ENCODE measurements around the gene SEL1L. TPM values are rescaled to one million over a fixed set of nuclear protein-coding genes. Genes with fewer than 3 reads are reported as not detected.

The SEL1L gene
- total and polyA plus RNA-seq, 7 donors, result 15.5 to 83.4 (median 45.2) TPM

GRCh38 chr14:81449576-81449975, 84.1 kb downstream of the SEL1L start:
- Histone ChIP-seq H3K27ac (peak overlapping the region; percentile 82), H3K9me3 (no peaks in the 10 kb centered on the region), H3K36me3 (ENCODE audit: insufficient read depth in 1 of 2, low read depth in 1 of 2) (no peaks in the 10 kb centered on the region), H3K4me3 (peak overlapping the region; percentile 24), H3K4me1 (peaks cover 56% of the 10 kb centered on the region), H3K27me3 (ENCODE audit: insufficient read depth in 3 of 3, low read length in 2 of 3) (no peaks in the 10 kb centered on the region)
- intact Hi-C loops (cut with DNase I), result loop anchor here (5.0 kb wide), 2 partner anchors 37 to 47 kb away; partner anchors contain the start of gene STON2 (in 1 of the 2)
- DNase-seq (no peak), ATAC-seq (no peak)
- WGBS, 3 donors, result 22 to 29% (median 28%) methylated on average over 6 of the region's 6 CpGs
- TF ChIP-seq CTCF (IDR thresholded peaks at IDR 0.05), result no peak

- WGBS, 3 donors, result 6 to 10% (median 9%) methylated on average over 4 of the region's 4 CpGs
- Histone ChIP-seq H3K4me3 (peak overlapping the region; percentile 24), H3K4me1 (peaks cover 56% of the 10 kb centered on the region), H3K27ac (peak overlapping the region; percentile 82), H3K9me3 (no peaks in the 10 kb centered on the region), H3K27me3 (ENCODE audit: insufficient read depth in 3 of 3, low read length in 2 of 3) (no peaks in the 10 kb centered on the region), H3K36me3 (ENCODE audit: insufficient read depth in 1 of 2, low read depth in 1 of 2) (no peaks in the 10 kb centered on the region)
- no peak for TF ChIP-seq CTCF (IDR thresholded peaks at IDR 0.05)
- peak; percentile 46 to 71 (median 50) for ATAC-seq
- intact Hi-C loops (cut with DNase I), result loop anchor here (5.0 kb wide), 2 partner anchors 37 to 47 kb away; partner anchors contain the start of gene STON2 (in 1 of the 2)
- peak; percentile 31 to 76 for DNase-seq
Observed at GRCh38 chr14:81449114-81449513, 84.5 kb downstream of the SEL1L start.

- H3K27me3 ChIP-seq (ENCODE audit: insufficient read depth in 3 of 3, low read length in 2 of 3), result no peaks in the 10 kb centered on the region
- peak; percentile 49 to 72 (median 62) for ATAC-seq
- TF ChIP-seq CTCF (IDR thresholded peaks at IDR 0.05), result no peak
- no peaks in the 10 kb centered on the region for H3K9me3 ChIP-seq
- intact Hi-C loops (cut with DNase I), result loop anchor here (5.0 kb wide), 2 partner anchors 35 to 45 kb away; partner anchors contain the start of gene STON2 (in 1 of the 2)
- no peak overlapping the region for H3K4me3 ChIP-seq
- H3K4me1 ChIP-seq, result peaks cover 46% of the 10 kb centered on the region
- peak overlapping the region; percentile 82 for H3K27ac ChIP-seq
- 14 to 26% (median 24%) methylated on average over 3 of the region's 3 CpGs for WGBS, 3 donors
- no peaks in the 10 kb centered on the region for H3K36me3 ChIP-seq (ENCODE audit: insufficient read depth in 1 of 2, low read depth in 1 of 2)
- DNase-seq, result peak; percentile 34 to 71
Observed at GRCh38 chr14:81447021-81447764, 86.5 kb downstream of the SEL1L start.

- 58 to 62% (median 60%) methylated on average over 9 of the region's 9 CpGs for WGBS, 3 donors
- H3K36me3 ChIP-seq (ENCODE audit: insufficient read depth in 1 of 2, low read depth in 1 of 2), result no peaks in the 10 kb centered on the region
- no peaks in the 10 kb centered on the region for H3K27me3 ChIP-seq (ENCODE audit: insufficient read depth in 3 of 3, low read length in 2 of 3)
- no peak overlapping the region for H3K4me3 ChIP-seq
- ATAC-seq (no peak), DNase-seq (no peak)
- peaks cover 46% of the 10 kb centered on the region for H3K4me1 ChIP-seq
- no peaks in the 10 kb centered on the region for H3K9me3 ChIP-seq
- H3K27ac ChIP-seq, result peak overlapping the region; percentile 82
- intact Hi-C loops (cut with DNase I), result loop anchor here (5.0 kb wide), 2 partner anchors 34 to 44 kb away; partner anchors contain the start of gene STON2 (in 1 of the 2)
- TF ChIP-seq CTCF (IDR thresholded peaks at IDR 0.05), result no peak
Observed at GRCh38 chr14:81446279-81447007, 87.2 kb downstream of the SEL1L start.

All from psoas muscle (tissue), 8 donors.